ENCODE data around the gene MYO16. TPM values are rescaled to one million over a fixed set of nuclear protein-coding genes. Genes with fewer than 3 reads are reported as not detected.

Gene MYO16
- total and polyA plus RNA-seq, 2 experiments from 2014 or later = 0.02 to 0.15 TPM

DNA sequence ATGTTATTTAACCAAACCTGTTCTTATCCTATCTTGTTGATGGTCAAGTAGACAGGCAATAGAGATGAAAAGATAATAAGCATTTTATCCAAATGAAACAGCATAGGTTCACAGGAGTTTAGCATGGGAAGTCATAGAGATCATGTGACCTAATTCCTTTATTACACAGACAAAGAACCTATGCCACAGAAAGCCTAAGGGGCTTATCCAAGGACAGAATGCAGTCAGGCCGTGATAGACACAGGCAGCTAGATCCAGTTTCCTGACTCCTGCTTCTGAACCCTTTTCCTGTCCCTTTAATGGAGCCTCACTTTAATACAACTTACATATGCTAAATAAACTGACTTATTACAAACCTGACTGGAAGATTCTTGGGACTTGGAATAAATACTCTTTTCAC, 624.9 kb downstream of the MYO16 start:
- DNase-seq (ENCODE audit: low read depth in 1 of 2, low spot score in 1 of 2) = no peak
- H3K36me3 ChIP-seq = no peaks in the 10 kb centered on the region
- H3K4me3 ChIP-seq = no peak overlapping the region
- TF ChIP-seq CTCF (IDR thresholded peaks at IDR 0.05; ENCODE audit: low read depth, low read length) = no peak
- no peaks in the 10 kb centered on the region for H3K27me3 ChIP-seq
- H3K9me3 ChIP-seq (ENCODE audit: low read depth) = no peaks in the 10 kb centered on the region
- no peak overlapping the region for H3K27ac ChIP-seq
- H3K4me1 ChIP-seq (ENCODE audit: low read depth) = no peaks in the 10 kb centered on the region

- no peaks in the 10 kb centered on the region for H3K27me3 ChIP-seq
- no peaks in the 10 kb centered on the region for H3K9me3 ChIP-seq (ENCODE audit: low read depth)
- no peaks in the 10 kb centered on the region for H3K36me3 ChIP-seq
- H3K27ac ChIP-seq = no peak overlapping the region
- no peaks in the 10 kb centered on the region for H3K4me1 ChIP-seq (ENCODE audit: low read depth)
- DNase-seq (ENCODE audit: low read depth in 1 of 2, low spot score in 1 of 2) = no peak
- no peak overlapping the region for H3K4me3 ChIP-seq
- TF ChIP-seq CTCF (IDR thresholded peaks at IDR 0.05; ENCODE audit: low read depth, low read length) = no peak
These were observed 625.9 kb downstream of the MYO16 start for GRCh38 chr13:109255141-109255856.

DNA sequence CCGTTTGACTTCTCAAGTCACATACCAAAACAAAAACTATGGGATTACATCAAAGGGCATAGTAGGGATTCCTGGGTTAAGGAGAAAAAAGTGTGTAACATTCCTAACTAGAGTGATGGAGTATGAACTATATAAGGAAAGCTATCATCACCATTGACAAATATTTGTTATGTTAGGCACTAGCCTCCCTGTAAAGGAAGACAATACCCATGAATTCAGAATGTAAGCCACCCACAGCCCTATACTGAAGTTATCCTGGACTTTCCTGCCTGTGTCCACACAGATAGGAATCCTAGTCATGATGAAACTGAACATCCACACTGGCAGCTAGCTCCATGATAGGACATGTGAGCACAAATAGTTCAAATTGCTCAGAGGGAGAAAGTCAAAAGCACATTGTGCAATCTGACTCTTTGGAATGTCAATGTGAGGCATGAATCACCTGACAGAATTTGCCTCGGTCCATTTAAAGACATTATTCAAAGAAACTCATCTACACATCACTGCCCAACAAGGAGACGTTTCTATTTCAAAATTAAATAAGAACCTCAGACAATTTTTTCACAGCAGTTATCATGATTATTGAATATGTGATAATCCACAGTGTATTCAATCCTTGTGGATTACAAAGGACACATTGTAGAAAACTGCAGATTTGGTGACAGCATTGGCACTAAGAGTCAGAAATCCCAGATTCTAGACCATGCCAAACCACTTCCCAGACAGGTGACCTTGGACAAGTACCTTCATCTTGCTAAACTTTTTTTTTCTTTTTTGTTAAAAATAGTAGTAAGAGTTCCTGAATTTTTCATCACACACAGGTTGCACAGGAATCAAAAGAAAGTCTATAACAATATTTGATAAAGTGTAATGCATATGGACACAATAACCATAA, 627.7 kb downstream of the MYO16 start:
- H3K9me3 ChIP-seq (ENCODE audit: low read depth) = no peaks in the 10 kb centered on the region
- no peak for TF ChIP-seq CTCF (IDR thresholded peaks at IDR 0.05; ENCODE audit: low read depth, low read length)
- H3K36me3 ChIP-seq = no peaks in the 10 kb centered on the region
- no peaks in the 10 kb centered on the region for H3K4me1 ChIP-seq (ENCODE audit: low read depth)
- peak overlapping the region; percentile 90 for H3K27ac ChIP-seq
- no peaks in the 10 kb centered on the region for H3K27me3 ChIP-seq
- peak; percentile 59 to 98 for DNase-seq (ENCODE audit: low read depth in 1 of 2, low spot score in 1 of 2)
- H3K4me3 ChIP-seq = no peak overlapping the region
